ENCODE results near the gene UBC.
"Not testable (repeated sequence)": the region's sequence is repeated elsewhere in the genome, so short reads cannot be mapped to it uniquely, and the experiment has no call there.

The UBC gene

GRCh38 chr12:124915239-124916236 lies 1.1 kb upstream of the UBC start:
- no peak for DNase-seq (ENCODE audit: low read depth)

DNA sequence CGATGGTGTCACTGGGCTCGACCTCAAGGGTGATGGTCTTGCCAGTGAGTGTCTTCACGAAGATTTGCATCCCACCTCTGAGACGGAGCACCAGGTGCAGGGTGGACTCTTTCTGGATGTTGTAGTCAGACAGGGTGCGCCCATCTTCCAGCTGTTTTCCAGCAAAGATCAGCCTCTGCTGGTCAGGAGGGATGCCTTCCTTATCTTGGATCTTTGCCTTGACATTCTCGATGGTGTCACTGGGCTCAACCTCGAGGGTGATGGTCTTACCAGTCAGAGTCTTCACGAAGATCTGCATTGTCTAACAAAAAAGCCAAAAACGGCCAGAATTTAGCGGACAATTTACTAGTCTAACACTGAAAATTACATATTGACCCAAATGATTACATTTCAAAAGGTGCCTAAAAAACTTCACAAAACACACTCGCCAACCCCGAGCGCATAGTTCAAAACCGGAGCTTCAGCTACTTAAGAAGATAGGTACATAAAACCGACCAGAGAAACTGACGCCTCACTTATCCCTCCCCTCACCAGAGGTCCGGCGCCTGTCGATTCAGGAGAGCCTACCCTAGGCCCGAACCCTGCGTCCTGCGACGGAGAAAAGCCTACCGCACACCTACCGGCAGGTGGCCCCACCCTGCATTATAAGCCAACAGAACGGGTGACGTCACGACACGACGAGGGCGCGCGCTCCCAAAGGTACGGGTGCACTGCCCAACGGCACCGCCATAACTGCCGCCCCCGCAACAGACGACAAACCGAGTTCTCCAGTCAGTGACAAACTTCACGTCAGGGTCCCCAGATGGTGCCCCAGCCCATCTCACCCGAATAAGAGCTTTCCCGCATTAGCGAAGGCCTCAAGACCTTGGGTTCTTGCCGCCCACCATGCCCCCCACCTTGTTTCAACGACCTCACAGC lies 717 bp downstream of the UBC start:
- DNase-seq (ENCODE audit: low read depth), result peak; percentile 92

GRCh38 chr12:124912529-124913287 lies 1.7 kb downstream of the UBC start:
- DNase-seq (ENCODE audit: low read depth), result not testable (repeated sequence)

GRCh38 chr12:124911521-124911920 lies 2.9 kb downstream of the UBC start:
- not testable (repeated sequence) for DNase-seq (ENCODE audit: low read depth)

GRCh38 chr12:124910561-124911478 lies 3.6 kb downstream of the UBC start:
- DNase-seq (ENCODE audit: low read depth), result no peak

GRCh38 chr12:124909831-124910560 lies 4.5 kb downstream of the UBC start:
- DNase-seq (ENCODE audit: low read depth), result no peak

DNA sequence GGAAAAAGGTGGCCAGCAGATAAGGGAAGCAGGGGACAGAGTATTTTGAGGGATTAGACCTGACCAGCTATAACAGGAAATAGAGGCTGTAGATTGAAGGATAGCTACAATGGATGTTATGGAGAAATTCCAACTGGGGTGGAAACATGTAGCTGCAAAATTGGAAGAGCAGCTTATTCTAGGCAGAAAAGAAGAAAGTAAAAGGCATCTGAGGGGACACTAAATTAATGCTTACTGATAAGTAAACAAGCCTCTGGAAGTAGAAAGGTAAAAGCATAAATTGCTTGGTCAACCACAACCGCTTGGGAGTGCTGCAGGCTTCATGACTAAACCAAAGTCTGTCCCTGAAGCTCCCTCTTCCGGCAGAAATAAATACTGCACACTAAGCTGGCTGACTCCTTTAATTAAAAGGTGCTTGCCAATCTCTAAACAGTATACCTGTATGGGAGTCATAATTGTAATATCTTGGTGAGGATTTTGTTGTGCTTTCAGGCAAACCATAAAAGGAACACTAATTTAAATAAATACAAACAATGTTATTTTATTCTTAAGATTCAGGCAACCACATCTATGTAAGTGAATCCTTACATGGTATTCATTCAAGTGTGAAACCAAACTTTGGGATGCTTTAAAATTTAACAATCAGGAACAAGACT lies 7.7 kb downstream of the UBC start:
- DNase-seq (ENCODE audit: low read depth), result peak; percentile 71

DNA sequence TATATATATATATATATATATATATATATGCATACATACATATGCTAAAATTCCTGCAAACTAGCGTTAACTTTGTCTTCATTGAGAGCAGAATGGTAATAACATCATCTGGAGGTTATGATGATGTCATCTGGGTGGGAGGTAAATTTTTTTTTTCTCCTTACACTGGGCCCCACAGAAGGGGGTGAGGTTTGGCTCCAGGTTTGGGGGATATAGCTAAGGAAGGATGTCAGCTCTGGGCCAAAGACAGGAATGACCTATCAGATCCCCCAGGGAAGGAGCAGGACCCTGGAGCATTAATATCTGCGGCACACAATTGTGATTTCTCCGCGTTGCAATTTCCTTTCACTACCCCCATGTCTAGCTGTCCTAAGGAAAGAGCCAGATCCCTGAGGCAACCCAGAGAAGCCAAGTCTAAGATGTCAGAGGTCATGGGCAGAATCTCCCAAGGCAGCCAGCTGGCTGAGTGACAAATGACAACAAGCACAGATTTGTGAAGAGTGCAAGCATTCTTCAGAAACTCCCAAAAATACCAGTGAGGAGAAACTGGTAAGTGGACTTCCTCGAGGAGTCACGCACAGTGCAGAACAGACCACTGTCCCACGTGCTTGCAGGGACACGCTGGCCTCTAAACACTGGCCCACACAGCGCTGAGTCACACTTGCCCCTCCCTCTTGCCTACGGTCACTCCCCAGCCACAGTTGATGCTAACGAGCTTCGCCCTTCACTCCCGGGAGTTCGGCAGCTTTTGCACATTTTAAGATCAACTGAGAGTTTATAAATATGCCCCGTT lies 9.9 kb downstream of the UBC start:
- DNase-seq (ENCODE audit: low read depth), result no peak

GRCh38 chr12:124902916-124903315 lies 11.5 kb downstream of the UBC start:
- no peak for DNase-seq (ENCODE audit: low read depth)

DNA sequence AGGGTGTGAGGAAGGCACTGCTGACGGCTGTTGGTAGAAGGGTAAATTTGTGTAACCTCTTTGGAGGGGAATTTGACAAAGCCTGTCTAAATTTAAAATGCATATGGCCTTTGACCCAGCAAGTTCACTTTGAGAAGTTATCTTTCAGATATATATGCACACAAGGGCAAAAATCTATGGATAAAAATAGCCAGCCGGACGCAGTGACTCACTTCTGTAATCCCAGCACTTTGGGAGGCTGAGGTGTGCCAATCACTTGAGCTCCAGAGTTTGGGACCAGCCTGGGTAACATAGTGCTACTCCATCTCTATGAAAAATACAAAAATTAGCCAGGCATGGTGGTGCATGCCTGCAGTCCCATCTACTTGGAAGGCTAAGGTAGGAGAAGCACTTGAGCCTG lies 13.4 kb downstream of the UBC start:
- DNase-seq (ENCODE audit: low read depth), result no peak

DNA sequence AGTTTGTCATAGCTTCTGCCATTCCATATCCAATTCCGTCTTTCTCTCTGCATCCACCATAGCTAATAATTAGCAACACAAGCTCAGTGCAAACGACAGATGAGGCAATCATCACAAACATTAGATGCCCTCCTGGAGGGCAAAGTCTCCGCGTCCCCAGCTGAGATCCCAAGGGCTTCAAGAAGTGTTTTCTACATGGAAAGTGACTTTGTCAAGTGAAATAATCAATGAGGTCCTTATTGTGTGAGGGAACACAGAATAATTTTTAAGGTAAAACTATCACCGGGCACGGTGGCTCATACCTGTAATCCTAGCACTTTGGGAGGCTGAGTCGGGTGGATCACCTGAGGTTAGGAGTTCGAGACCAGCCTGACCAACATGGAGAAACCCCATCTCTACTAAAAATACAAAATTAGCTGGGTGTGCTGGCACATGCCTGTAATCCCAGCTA lies 14.1 kb downstream of the UBC start:
- DNase-seq (ENCODE audit: low read depth), result not testable (repeated sequence)

DNA sequence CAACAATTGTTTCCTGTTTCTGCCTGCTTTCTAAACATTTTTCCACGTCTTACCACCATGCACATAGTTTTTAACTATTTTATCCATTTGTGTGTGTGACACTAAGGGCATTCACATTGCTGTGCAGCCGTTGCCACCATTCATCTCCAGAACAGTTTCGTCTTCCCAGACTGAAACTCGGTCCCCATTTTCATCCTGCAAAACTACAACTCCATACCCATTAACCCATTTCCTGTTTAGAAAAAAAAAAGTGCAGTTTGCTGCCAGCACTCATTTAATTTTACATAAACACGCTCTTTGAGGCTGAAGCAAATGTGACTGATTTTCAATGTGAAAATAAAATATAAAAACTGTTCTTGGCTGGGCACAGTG lies 15.5 kb downstream of the UBC start:
- no peak for DNase-seq (ENCODE audit: low read depth)

DNA sequence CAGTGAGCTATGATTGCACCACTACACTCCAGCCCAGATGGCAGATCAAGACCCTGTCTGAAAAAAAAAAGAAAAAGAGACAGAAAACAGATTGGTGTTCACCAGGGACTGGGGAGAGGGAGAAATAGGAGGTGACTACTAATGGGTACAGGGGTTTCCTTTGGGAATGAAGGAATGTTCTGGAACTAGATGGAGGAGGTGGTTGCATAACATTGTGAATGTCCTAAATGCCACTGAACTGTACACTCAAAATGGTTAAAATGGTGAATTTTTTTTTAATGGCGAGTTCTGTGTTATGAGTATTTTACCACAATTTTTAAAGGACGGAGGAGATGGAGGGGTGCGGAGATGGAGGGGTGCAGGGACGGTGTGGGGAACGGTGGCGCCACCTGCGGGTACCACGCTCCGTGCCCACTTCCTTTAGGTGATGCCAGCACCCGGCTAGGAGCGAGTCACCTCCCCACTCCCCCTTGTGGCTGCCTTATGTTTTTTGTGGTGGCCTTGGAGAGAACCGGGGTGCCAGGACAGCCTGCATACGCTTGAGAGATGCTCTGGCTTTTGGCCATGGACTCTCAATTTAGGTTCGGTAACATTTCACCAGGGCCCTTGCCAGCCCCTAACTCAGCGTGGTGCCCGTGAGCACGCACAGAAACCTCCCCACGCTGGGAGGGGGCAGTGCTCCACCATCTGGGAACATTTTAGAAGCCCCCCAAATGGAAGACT lies 16.1 kb downstream of the UBC start:
- peak; percentile 35 for DNase-seq (ENCODE audit: low read depth)

DNA sequence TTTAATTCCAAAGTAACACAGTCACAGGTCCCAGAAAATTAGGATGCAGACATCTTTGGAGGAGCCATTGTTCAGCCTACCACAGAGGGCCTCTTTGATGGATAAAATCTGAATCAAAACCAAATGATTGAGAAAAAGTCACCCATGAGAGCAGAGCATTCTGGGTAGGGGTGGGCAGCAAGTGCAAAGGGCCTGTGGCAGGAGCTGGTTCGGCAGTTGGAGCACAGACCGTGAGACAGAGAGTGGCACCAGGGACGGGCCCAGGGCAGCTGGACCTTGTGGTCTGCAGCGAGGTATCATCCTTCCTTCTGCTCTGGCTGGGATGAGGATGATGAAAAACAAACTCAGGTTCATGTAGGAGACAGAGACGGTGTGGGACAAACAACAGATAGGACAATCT lies 18.0 kb downstream of the UBC start:
- DNase-seq (ENCODE audit: low read depth), result no peak

GRCh38 chr12:124893792-124894516 lies 20.5 kb downstream of the UBC start:
- no peak for DNase-seq (ENCODE audit: low read depth)

- DNase-seq (ENCODE audit: low read depth), result no peak
These were observed 26.2 kb downstream of the UBC start for GRCh38 chr12:124888260-124888659.

DNA sequence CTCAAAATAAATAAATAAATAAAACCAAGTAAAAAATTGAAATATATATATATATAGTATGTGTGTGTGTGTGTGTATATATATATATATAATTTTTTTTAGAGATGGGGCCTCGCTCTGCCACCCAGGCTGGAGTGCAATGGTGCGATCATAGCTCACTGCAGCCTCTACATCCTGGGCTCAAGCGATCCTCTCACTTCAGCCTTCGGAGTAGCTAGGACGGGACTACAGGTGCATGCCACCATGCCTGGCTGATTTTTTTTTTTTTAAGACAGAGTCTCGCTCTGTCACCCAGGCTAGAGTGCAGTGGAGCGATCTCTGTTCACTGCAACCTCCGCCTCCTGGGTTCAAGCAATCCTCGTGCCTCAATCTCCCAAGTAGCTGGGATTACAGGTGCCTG lies 26.7 kb downstream of the UBC start:
- DNase-seq (ENCODE audit: low read depth), result not testable (repeated sequence)

Data from stimulated activated CD8-positive, alpha-beta memory T cell treated with anti-CD3 and anti-CD28 coated beads, Interleukin-4, amount 100 ng/mL, for 24 hours (primary cell).